UCSD-AML1 (cell line): ENCODE results near the gene GRIK4.

Source experiments
- DNase-seq: peaks from one replicate; lab custom pipeline; 2025; ENCODE audit not compliant: unreplicated experiment; lab: John Stamatoyannopoulos, UW

Gene GRIK4

DNA sequence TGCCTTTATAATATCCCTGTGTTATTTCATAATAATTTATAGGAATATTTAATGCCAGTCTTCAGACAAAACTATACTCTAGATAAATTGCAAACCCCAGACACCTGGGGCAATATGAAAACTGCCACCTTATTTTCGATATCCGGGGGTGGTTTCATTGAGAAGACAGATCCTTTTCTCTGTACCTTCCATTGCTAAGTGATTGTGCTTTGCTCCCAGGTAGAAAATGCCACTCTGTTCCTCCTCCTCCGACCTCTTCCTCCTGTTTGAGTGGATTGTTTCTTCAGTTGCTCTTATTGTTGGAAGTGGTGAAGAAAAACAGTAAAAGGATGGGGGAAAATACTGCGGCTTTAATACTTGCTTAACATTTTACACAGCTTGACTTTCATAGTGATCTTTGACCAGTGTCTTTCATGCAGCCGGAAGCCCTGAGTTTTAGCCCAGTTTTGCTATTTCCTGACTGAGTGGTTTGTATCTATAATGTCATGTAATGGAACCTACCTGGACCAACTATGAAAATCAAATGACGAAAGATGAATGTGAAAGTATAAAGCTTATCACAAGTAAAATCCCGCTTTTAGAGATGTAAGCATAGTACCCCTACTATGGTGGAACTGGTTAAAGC is 5.6 kb upstream of the GRIK4 start:
- no peak for DNase-seq

DNA sequence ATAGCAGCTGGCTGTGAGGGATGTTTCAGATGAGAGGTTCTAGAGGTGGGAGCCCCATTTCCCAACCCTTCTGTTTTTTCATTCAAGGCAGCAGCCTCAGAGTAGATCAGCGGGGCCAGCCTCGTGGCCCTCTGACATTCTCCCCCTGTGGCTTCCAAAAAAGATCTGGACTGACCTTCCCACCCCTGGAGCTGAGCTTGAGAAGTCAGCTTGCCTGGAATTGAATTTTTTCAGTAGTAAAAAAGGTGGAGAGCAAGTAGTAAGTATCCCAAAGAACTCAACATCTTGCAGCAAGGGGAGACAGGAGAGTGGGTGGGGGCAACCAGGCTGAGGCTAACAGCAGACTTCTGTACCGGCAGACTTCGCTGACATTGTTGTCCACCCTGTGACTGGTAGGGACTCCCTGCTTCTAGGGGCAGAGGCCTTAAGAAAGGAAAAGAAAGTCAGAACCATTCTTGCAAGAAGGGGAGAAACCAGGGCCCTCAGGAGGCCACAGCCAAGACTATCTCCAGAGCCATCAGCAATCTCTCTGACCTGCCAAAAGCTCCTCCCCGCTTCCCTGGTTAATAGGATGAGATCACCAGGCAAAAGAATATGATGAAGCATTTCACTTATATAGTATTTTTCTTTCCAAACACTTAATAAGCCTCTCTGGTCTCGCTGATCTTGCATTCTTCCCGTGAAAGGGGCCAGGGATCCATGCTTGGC is 2.0 kb upstream of the GRIK4 start:
- no peak for DNase-seq

- no peak for DNase-seq
These were observed 987 bp upstream of the GRIK4 start for GRCh38 chr11:120510406-120511115.

DNA sequence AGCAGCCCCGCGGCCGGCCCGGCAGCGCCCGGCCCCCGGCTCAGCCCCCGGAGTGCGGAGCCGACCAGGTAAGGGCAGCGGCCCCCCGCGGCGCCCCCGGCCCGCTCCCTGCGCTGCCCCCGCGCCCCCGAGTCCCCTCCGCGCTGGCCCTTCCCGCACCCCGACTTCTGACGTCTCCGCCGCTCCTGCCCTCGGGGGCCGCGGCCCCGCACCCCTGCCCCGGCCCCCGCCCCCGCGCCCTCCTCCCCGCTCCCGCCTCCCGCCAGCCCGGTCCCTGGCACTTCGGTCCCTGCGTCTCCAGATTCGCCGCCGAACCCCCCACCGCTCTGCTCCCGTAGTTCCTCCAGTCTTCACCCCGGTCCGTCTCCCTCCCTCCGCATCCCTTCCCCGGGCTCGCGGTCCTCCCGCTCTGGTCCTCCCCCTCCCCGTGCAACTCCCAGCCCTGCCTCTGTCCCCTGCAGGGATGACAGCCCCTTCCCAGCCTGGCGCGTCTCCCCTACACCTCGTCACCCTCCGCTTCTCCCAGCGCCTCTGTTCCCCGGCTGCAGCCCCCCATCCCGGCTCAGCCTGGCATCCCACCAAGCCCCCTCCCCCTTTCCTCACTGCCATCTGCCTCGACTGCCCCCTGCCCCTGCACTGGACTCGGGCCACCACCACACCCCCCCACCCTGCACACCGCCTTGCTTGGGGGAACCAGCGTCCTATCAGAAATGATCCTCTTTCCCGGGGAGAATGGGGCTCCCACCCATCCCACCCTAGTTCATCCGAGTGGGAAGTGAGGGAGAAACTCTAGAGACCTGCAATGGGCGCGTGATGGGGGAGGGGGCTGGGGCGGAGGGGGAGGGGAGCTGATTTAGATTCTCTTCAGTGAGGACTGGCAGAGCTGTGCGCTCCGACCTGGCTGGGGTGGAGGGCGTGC is 531 bp downstream of the GRIK4 start:
- no peak for DNase-seq

GRCh38 chr11:120512739-120513435 is 1.3 kb downstream of the GRIK4 start:
- no peak for DNase-seq

DNA sequence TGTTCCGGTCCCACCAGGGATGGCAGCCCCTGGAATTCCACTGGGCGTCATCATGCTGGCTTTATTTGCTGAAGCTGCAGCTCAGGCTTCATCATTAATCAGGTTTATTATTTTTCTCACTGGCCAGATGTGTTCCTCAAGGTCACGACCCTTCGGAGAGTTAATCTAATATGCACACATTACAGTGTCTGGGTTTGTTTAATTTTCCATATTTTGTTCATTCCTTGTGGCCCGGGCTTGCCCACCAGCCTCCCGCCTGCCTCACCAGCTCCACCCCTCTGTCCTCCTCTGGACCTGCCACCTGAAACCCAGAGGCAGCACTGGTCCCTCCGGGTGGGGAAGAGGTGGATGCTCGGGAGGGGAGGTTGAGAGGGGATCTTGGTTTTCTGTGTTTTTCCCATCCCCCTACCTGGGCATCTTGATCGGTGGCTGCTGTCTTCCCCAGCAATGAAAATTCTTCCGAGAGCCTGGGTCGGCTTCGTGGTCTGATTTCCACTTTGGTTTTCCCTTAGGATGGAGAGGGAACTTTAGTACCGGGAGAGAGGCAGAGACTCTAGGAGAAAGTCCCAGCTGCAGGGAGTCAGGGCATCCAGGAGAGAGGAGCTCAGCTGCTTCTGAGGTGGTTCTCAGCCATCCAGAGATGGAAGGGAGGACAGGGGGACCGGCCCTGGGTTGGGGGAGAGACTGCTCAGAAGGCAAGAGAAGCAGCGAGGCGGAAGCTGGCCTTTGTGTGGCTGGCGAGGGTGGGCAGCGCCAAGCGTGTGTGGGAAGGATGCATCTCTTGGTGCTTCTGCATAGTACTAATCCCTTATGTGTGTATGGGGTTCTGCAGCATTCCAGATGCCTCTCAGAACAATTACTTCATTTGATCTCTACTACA is 2.1 kb downstream of the GRIK4 start:
- DNase-seq = no peak

DNA sequence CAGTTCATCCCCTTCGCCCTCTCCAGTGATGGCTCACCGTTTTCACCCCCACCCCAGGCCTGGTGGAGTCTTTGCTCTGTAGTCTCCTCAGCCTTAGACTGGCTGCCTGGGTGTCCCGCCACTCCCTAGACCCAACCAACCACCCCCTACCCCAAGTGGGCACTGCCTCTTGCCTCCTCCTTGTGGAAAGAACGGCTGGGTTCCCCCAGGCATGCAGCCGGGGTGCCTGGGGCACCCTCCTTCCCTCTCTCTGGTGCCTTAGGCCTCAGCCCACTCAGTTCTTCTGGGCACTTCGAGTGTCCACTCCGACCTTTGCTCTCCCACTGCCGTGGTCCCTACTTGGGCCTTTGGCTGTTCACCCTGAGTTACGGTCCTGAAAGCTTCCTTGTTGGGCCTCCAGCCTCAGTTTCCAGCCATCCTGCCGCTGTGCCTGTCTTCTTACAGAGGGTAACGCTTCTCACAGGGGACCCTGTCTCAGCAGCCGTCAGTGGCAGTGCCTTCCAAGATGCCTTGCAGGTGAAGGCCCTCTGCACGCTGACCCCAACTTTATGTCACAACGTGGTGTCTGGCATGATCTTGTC is 3.1 kb downstream of the GRIK4 start:
- no peak for DNase-seq

- no peak for DNase-seq
These were observed 3.7 kb downstream of the GRIK4 start for GRCh38 chr11:120515186-120515723.

- DNase-seq = no peak
These were observed 5.2 kb downstream of the GRIK4 start for GRCh38 chr11:120516461-120517389.

GRCh38 chr11:120517390-120517761 is 5.8 kb downstream of the GRIK4 start:
- DNase-seq = no peak

- DNase-seq = no peak
These were observed 6.3 kb downstream of the GRIK4 start for GRCh38 chr11:120517801-120518291.

DNA sequence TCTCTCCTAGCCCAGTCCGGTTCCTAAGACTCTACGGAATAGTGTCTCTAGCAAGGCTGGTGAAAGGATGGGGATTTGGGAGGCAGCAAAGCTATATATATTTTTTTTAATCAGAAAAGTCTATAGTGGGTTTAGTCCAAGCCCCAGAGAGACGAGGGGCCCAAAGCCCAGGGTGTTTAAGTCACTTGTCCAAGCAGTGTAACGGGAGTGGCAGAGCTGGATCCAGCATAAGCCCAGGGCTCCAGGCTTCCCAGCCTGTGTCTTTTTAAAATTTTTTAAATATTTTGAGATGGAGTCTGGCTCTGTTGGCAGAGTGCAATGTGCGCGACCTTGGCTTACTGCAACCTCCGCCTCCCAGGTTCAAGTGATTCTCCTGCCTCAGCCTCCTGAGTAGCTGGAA is 6.8 kb downstream of the GRIK4 start:
- DNase-seq = no peak

DNA sequence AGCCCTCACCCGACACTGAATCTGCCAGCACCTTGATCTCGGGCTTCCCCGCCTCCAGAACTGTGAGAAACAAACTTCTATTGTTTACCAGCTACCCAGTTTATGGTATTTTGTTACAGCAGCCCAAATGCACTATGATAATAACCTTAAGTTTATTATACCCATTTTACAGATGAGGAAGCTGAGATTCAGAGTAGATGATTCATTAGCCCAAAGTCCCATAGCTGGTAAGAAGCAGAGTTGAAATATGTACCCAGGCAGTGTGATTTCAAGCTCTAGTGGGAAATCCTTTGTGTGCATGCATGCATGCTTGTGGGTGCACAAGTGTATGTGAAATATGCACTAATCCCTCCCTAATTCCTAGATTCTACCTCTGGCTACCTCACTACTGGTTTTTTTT is 7.9 kb downstream of the GRIK4 start:
- DNase-seq = no peak

- no peak for DNase-seq
These were observed 8.7 kb downstream of the GRIK4 start for GRCh38 chr11:120520091-120520822.

- no peak for DNase-seq
These were observed 9.6 kb downstream of the GRIK4 start for GRCh38 chr11:120521176-120521575.

DNA sequence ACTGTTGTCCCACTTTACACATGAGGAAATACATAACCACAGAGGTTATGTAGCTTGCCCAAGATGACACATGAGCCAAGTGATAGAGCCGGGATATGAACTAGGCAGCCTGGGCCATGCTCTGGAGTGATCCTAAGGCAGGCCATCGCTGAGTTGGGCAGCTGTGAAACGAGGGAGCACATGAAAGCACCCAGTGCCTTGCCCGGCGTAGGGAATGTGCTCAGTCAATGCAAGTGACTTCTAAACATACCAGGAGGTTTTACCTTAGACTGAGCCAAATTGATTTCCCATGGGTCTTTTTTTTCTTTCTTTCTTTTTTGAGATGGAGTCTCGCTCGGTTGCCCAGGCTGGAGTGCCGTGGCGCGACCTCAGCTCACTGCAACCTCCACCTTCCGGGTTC is 10.5 kb downstream of the GRIK4 start:
- no peak for DNase-seq

DNA sequence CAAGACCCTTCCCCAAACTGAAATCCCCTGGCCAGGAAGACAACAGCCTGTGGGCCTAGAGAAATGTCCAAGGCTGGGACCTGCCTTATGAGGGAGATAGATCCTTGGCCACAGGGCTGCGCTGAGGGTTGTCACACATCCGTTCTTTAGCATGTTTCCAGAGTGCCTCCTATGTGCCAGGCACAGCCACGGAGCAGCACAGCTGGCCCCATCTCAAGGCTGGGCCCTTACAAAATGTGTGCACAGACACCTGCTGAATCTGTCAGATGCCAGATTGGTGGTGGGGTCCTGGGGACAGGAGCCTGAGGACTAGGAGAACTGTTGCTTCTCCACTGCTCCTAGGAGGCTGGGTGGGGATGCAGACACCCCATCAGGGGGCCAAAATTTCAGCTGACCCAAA is 11.2 kb downstream of the GRIK4 start:
- no peak for DNase-seq
